ENCODE data around the gene DDX47.

Gene DDX47

GRCh38 chr12:12791756-12792369, 21.3 kb upstream of the DDX47 start:
- Histone ChIP-seq H3K4me1 (ENCODE audit: insufficient read depth, low read length, poor library complexity, severe bottlenecking) (peaks cover 20% of the 10 kb centered on the region), H3K27me3 (ENCODE audit: insufficient read depth, low read length, poor library complexity, severe bottlenecking) (no peaks in the 10 kb centered on the region), H3K9me2 (replicated peaks; ENCODE audit: low read depth, low read length) (no peaks in the 10 kb centered on the region), H3K79me2 (ENCODE audit: insufficient read depth, low read length) (peaks cover 11% of the 10 kb centered on the region), H3F3A (ENCODE audit: low read depth) (no peaks in the 10 kb centered on the region), H3K9ac (ENCODE audit: low read depth, low read length, poor library complexity, severe bottlenecking) (no peak overlapping the region), H4K20me1 (ENCODE audit: insufficient read depth, low read length, poor library complexity, severe bottlenecking) (no peaks in the 10 kb centered on the region), H3K9me3 (ENCODE audit: insufficient read depth, low read depth, low read length) (no peaks in the 10 kb centered on the region), H3K4me3 (ENCODE audit: low read length, poor library complexity, severe bottlenecking) (no peak overlapping the region), H3K4me2 (ENCODE audit: low read depth, low read length, poor library complexity, severe bottlenecking) (no peak overlapping the region), H2AFZ (ENCODE audit: low read length) (no peak overlapping the region), H3K36me3 (ENCODE audit: insufficient read depth, low read length) (no peaks in the 10 kb centered on the region)
- no peak for TF ChIP-seq CTCF (conservative IDR thresholded peaks at IDR 0.05; ENCODE audit: low read length)
- TF ChIP-seq EZH2phosphoT487 (IDR thresholded peaks at IDR 0.05; ENCODE audit: borderline replicate concordance), result no peak

GRCh38 chr12:12792421-12792820, 20.7 kb upstream of the DDX47 start:
- Histone ChIP-seq H4K20me1 (ENCODE audit: insufficient read depth, low read length, poor library complexity, severe bottlenecking) (no peaks in the 10 kb centered on the region), H3K27me3 (ENCODE audit: insufficient read depth, low read length, poor library complexity, severe bottlenecking) (no peaks in the 10 kb centered on the region), H3F3A (ENCODE audit: low read depth) (no peaks in the 10 kb centered on the region), H3K4me3 (ENCODE audit: low read length, poor library complexity, severe bottlenecking) (no peak overlapping the region), H2AFZ (ENCODE audit: low read length) (no peak overlapping the region), H3K79me2 (ENCODE audit: insufficient read depth, low read length) (peaks cover 6% of the 10 kb centered on the region), H3K36me3 (ENCODE audit: insufficient read depth, low read length) (no peaks in the 10 kb centered on the region), H3K9me2 (replicated peaks; ENCODE audit: low read depth, low read length) (no peaks in the 10 kb centered on the region), H3K4me2 (ENCODE audit: low read depth, low read length, poor library complexity, severe bottlenecking) (no peak overlapping the region), H3K4me1 (ENCODE audit: insufficient read depth, low read length, poor library complexity, severe bottlenecking) (peaks cover 21% of the 10 kb centered on the region), H3K9ac (ENCODE audit: low read depth, low read length, poor library complexity, severe bottlenecking) (no peak overlapping the region), H3K9me3 (ENCODE audit: insufficient read depth, low read depth, low read length) (no peaks in the 10 kb centered on the region)
- TF ChIP-seq CTCF (conservative IDR thresholded peaks at IDR 0.05; ENCODE audit: low read length) (no peak), EZH2phosphoT487 (IDR thresholded peaks at IDR 0.05; ENCODE audit: borderline replicate concordance) (no peak)

GRCh38 chr12:12794686-12795085, 18.5 kb upstream of the DDX47 start:
- Histone ChIP-seq H3K9me3 (ENCODE audit: insufficient read depth, low read depth, low read length) (no peaks in the 10 kb centered on the region), H2AFZ (ENCODE audit: low read length) (no peak overlapping the region), H3K9ac (ENCODE audit: low read depth, low read length, poor library complexity, severe bottlenecking) (no peak overlapping the region), H3K4me3 (ENCODE audit: low read length, poor library complexity, severe bottlenecking) (no peak overlapping the region), H3F3A (ENCODE audit: low read depth) (no peaks in the 10 kb centered on the region), H3K27me3 (ENCODE audit: insufficient read depth, low read length, poor library complexity, severe bottlenecking) (no peaks in the 10 kb centered on the region), H4K20me1 (ENCODE audit: insufficient read depth, low read length, poor library complexity, severe bottlenecking) (no peaks in the 10 kb centered on the region), H3K79me2 (ENCODE audit: insufficient read depth, low read length) (no peaks in the 10 kb centered on the region), H3K4me2 (ENCODE audit: low read depth, low read length, poor library complexity, severe bottlenecking) (no peak overlapping the region), H3K4me1 (ENCODE audit: insufficient read depth, low read length, poor library complexity, severe bottlenecking) (peaks cover 15% of the 10 kb centered on the region), H3K9me2 (replicated peaks; ENCODE audit: low read depth, low read length) (no peaks in the 10 kb centered on the region), H3K36me3 (ENCODE audit: insufficient read depth, low read length) (no peaks in the 10 kb centered on the region)
- no peak for TF ChIP-seq CTCF (conservative IDR thresholded peaks at IDR 0.05; ENCODE audit: low read length)
- no peak for TF ChIP-seq EZH2phosphoT487 (IDR thresholded peaks at IDR 0.05; ENCODE audit: borderline replicate concordance)
